Mesothelial cell of epicardium (in vitro differentiated cells): ENCODE measurements around the gene NCKAP5. TPM values are rescaled to one million over a fixed set of nuclear protein-coding genes. Genes with fewer than 3 reads are reported as not detected.
"Not testable (repeated sequence)": the region's sequence is repeated elsewhere in the genome, so short reads cannot be mapped to it uniquely, and the experiment has no call there.

ENCODE experiments used
- DNase-seq, 2 experiments: peaks; one replicate each; pipeline ENCODE4 v3.0.0; 2021; ENCODE audit warnings: low spot score in 2 of 2; ENCODE audit not compliant: unreplicated experiment in 2 of 2
- H3K27ac Mint-ChIP-seq: 2 replicates; pipeline ENCODE4 v1.8.0; 2021; ENCODE audit warnings: mixed read lengths
- H3K27me3 Mint-ChIP-seq: 2 replicates; pipeline ENCODE4 v1.8.0; 2021; ENCODE audit warnings: low read depth, mixed read lengths
- H3K36me3 Mint-ChIP-seq: 2 replicates; pipeline ENCODE4 v1.8.0; 2021; ENCODE audit warnings: mixed read lengths
- H3K4me1 Mint-ChIP-seq: 2 replicates; pipeline ENCODE4 v1.8.0; 2021; ENCODE audit warnings: mixed read lengths
- H3K4me3 Mint-ChIP-seq: 2 replicates; pipeline ENCODE4 v1.8.0; 2021; ENCODE audit warnings: mild to moderate bottlenecking, moderate library complexity, mixed read lengths
- H3K9me3 Mint-ChIP-seq: 2 replicates; pipeline ENCODE4 v1.8.0; 2021; ENCODE audit warnings: mixed read lengths
- total RNA-seq: library from RNA; stranded (reverse); gene quantifications from 3 replicates; pipeline ENCODE4 v1.2.1, GENCODE V29; 2021
- TF ChIP-seq, protein P1 (sequence below): fragments of 200-600 bp; sonication (generic); IDR thresholded peaks from one replicate; pipeline ENCODE4 v1.5.0; 2021; ENCODE audit warnings: antibody characterized with exemption; ENCODE audit not compliant: unreplicated experiment

The NCKAP5 gene
- total RNA-seq, 1 donor from 2014 or later, result 2.1 TPM

DNA sequence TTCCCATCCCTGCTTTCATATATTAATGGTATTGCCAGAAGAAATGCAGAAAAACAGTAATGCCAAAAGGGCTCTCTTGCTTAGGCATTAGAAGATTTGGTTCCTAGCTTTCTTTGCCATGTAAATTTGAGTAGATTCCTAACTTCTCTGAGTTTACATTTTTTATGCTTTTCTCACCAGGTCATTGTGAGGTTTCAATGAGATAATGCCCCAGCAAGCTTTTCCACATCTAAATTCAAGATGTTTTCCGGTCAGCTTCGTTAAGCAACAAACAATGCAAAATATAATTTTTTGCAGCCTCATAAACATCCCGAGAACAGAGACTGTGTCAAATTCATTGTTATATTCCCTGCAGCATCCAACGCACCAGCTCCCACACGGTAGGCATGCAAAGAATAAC, 44.9 kb downstream of the NCKAP5 start:
- TF ChIP-seq, protein P1, sequence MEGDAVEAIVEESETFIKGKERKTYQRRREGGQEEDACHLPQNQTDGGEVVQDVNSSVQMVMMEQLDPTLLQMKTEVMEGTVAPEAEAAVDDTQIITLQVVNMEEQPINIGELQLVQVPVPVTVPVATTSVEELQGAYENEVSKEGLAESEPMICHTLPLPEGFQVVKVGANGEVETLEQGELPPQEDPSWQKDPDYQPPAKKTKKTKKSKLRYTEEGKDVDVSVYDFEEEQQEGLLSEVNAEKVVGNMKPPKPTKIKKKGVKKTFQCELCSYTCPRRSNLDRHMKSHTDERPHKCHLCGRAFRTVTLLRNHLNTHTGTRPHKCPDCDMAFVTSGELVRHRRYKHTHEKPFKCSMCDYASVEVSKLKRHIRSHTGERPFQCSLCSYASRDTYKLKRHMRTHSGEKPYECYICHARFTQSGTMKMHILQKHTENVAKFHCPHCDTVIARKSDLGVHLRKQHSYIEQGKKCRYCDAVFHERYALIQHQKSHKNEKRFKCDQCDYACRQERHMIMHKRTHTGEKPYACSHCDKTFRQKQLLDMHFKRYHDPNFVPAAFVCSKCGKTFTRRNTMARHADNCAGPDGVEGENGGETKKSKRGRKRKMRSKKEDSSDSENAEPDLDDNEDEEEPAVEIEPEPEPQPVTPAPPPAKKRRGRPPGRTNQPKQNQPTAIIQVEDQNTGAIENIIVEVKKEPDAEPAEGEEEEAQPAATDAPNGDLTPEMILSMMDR, result no peak
- peaks cover 16% of the 10 kb centered on the region for H3K27me3 Mint-ChIP-seq
- no peak for DNase-seq
- H3K4me3 Mint-ChIP-seq, result no peak overlapping the region
- no peak overlapping the region for H3K27ac Mint-ChIP-seq
- no peaks in the 10 kb centered on the region for H3K4me1 Mint-ChIP-seq
- no peaks in the 10 kb centered on the region for H3K36me3 Mint-ChIP-seq
- H3K9me3 Mint-ChIP-seq, result no peaks in the 10 kb centered on the region

DNA sequence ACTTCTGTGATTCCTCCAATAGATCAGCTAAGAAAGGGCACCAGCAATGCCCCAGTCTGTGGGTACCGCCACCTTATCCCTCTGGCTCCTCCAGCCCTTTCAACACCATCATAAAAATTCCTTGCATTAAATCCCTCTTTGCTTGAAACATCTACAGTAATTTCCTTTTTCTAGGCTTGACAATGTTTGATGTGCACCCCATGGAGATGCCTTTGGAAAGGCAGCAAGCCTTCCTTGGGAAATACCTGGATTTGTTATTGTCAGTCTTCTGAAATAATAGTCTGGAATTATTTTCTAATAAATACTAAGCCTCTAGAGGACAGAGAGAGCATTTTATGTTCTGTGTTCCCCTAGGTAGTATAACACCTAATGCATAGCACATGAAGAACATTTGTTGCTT, 46.1 kb downstream of the NCKAP5 start:
- DNase-seq, result no peak
- Mint-ChIP-seq H3K36me3 (no peaks in the 10 kb centered on the region), H3K9me3 (no peaks in the 10 kb centered on the region), H3K4me1 (no peaks in the 10 kb centered on the region), H3K4me3 (no peak overlapping the region), H3K27me3 (peaks cover 16% of the 10 kb centered on the region), H3K27ac (no peak overlapping the region)
- TF ChIP-seq, protein P1, result no peak

DNA sequence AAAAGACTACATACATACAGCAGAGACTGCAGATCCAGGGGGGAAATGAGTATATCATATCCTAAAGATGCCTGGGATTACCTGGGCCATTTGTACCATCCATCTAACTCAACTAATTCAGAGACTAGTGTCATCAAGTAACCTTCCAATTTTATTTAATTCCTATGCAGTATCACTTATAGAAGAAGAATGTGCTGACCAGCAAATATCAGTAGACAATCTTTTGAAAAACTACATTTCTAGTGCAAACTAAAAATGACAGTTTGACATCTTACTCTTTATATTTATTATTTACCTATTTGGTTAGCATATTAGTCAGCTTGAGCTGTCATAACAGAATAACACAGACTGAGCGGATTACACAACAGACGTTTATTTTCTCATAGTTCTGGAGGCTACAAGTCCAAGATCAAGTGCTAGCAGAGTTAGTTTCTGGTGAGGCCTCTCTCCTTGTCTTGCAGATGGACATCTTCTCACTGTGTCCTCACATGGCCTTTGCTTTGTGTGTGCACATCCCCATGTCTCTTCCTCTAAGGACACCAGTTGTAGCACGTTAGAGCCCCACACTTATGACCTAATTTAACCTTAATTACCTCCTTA, 47.0 kb downstream of the NCKAP5 start:
- Mint-ChIP-seq H3K36me3 (no peaks in the 10 kb centered on the region), H3K27me3 (peaks cover 16% of the 10 kb centered on the region), H3K4me3 (no peak overlapping the region), H3K9me3 (no peaks in the 10 kb centered on the region), H3K27ac (no peak overlapping the region), H3K4me1 (no peaks in the 10 kb centered on the region)
- TF ChIP-seq, protein P1, result no peak
- no peak for DNase-seq

DNA sequence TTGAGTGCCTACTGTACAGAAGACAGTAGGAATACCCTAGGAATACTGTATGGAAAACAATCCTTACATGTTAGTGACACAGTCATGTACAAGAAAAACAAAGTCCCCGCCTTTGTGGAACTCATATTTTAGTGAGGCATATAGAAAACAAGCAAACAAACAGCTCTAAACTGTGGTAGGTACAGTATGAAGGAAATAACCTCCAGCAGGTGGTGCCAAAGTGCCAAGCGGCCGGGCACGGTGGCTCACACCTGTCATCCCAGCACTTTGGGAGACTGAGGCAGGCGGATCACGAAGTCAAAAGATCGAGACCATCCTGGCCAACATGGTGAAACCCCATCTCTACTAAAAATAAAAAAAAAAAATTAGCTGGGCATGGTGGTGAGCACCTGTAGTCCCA, 48.6 kb downstream of the NCKAP5 start:
- not testable (repeated sequence) for DNase-seq, H3K36me3 Mint-ChIP-seq, H3K9me3 Mint-ChIP-seq, H3K4me3 Mint-ChIP-seq, H3K27ac Mint-ChIP-seq, H3K4me1 Mint-ChIP-seq
- peaks cover 17% of the 10 kb centered on the region for H3K27me3 Mint-ChIP-seq

DNA sequence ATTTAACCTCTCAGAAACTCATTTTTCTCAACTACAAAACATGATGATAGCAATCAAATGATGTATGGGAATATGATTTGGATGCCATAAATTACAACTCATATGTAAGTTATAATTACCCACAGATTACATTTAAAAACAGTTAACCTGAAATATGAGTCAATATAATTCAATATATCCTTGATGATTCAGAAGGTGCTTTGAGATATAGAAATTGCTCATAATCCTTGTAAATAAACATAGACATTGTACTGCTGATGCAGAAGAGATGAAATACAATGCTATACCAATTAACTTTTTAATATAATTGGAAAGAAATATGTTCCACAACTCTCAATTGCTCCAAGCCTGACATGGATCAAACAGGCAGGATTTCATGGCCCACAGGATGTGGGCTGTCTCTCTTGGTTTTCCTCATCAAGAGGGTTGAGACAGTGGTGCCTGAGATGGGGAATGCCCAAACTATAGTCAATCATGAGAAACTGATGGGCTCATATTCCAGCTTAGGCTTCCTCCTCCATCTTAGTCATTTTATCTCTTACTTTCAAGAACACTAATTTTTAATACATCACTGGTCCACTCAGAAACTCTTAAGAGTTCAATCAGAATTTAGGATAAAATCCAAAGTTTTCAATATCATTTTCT, 49.4 kb downstream of the NCKAP5 start:
- Mint-ChIP-seq H3K27me3 (peaks cover 17% of the 10 kb centered on the region), H3K36me3 (no peaks in the 10 kb centered on the region), H3K4me3 (no peak overlapping the region), H3K4me1 (no peaks in the 10 kb centered on the region), H3K27ac (no peak overlapping the region), H3K9me3 (no peaks in the 10 kb centered on the region)
- TF ChIP-seq, protein P1, result no peak
- no peak for DNase-seq

DNA sequence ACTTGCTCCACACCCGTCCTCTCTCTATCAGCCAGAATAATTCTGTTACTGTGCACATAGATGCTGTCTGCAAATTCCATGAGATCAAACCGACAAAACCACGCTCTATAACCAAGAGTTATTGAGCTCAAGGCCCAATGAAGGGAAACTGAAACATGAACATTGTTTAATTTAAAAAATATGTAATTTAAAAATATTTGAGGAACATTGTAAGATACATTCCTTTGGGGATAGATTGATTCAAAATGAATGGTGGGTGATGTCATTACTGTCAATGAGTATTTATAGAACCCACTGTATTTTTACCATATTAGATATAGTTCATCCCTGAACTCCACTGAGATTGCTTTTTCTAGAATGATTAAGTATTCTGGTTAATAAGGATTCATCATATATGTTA, 50.4 kb downstream of the NCKAP5 start:
- Mint-ChIP-seq H3K27ac (no peak overlapping the region), H3K9me3 (no peaks in the 10 kb centered on the region)

More for the DNA sequence above, 50.4 kb downstream of the NCKAP5 start:
- TF ChIP-seq, protein P1, result no peak
- H3K4me3 Mint-ChIP-seq, result no peak overlapping the region
- no peaks in the 10 kb centered on the region for H3K36me3 Mint-ChIP-seq
- H3K4me1 Mint-ChIP-seq, result no peaks in the 10 kb centered on the region
- peaks cover 11% of the 10 kb centered on the region for H3K27me3 Mint-ChIP-seq
- no peak for DNase-seq
